Daoy (cell line): Measurements from ENCODE around the gene RASL11B. TPM values are rescaled to one million over a fixed set of nuclear protein-coding genes. Genes with fewer than 3 reads are reported as not detected.

ENCODE experiments used
- DNase-seq: peaks from one replicate; pipeline ENCODE4 v3.0.0-alpha.2; 2015; ENCODE audit warnings: low read depth
- total RNA-seq: library from RNA; depleted of rRNA; stranded (reverse); fragments of >200 nt; shearing (Covaris generic); gene quantifications from 2 replicates; pipeline ENCODE4 v1.2.3, GENCODE V29; 2014; rRNA removed

Gene RASL11B
- total RNA-seq, 1 experiment from 2014 or later: 1.8 TPM

- peak; percentile 29 for DNase-seq
These were observed 52.0 kb downstream of the RASL11B start for GRCh38 chr4:52914051-52914605.

GRCh38 chr4:52915191-52915590, 53.1 kb downstream of the RASL11B start:
- no peak for DNase-seq

- DNase-seq: no peak
These were observed 53.7 kb downstream of the RASL11B start for GRCh38 chr4:52915730-52916300.

Other genes starting within 250 kb of the RASL11B start
- gene USP46, start 203.0 kb upstream of the RASL11B start, total RNA-seq: 7.2 and 7.3 TPM in 2 replicates
- not detected in 2 replicates for gene ERVMER34-1, start 110.9 kb upstream of the RASL11B start, total RNA-seq